Duodenal mucosa (tissue), 2 donors: ENCODE measurements around the gene UGP2.
"Not testable (repeated sequence)": the region's sequence is repeated elsewhere in the genome, so short reads cannot be mapped to it uniquely, and the experiment has no call there.

Experiments
- H3K27ac ChIP-seq: one replicate; pipeline ENCODE4 v1.7.0; 2013; ENCODE audit warnings: low read depth, low read length
- H3K27me3 ChIP-seq, 2 donors: one replicate each; pipeline ENCODE4 v1.7.0; 2013; ENCODE audit warnings: low read length in 2 of 2, control low read depth in 1 of 2; ENCODE audit not compliant: insufficient read depth in 2 of 2, control insufficient read depth in 1 of 2
- H3K36me3 ChIP-seq, 2 donors: one replicate each; pipeline ENCODE4 v1.7.0; 2013; ENCODE audit warnings: low read length in 2 of 2, control low read depth in 1 of 2; ENCODE audit not compliant: insufficient read depth in 2 of 2, control insufficient read depth in 1 of 2
- H3K4me1 ChIP-seq, 2 donors: one replicate each; pipeline ENCODE4 v1.7.0; 2013; ENCODE audit warnings: low read length in 2 of 2, control low read depth in 1 of 2; ENCODE audit not compliant: insufficient read depth in 2 of 2, control insufficient read depth in 1 of 2
- H3K4me3 ChIP-seq, 2 donors: one replicate each; pipeline ENCODE4 v1.7.0; 2013; ENCODE audit warnings: low read length in 2 of 2, low read depth in 1 of 2
- H3K9ac ChIP-seq, 2 donors: one replicate each; pipeline ENCODE4 v1.7.0; 2013; ENCODE audit warnings: low read length in 2 of 2, low read depth in 1 of 2
- H3K9me3 ChIP-seq, 2 donors: one replicate each; pipeline ENCODE4 v1.7.0; 2013; ENCODE audit warnings: low read length in 2 of 2, control low read depth in 1 of 2; ENCODE audit not compliant: control insufficient read depth in 1 of 2

The UGP2 gene

GRCh38 chr2:63841254-63842022 lies at the start of gene UGP2:
Gene UGP2 (plus strand): TSS chr2:63841896. CDS start chr2:63842186, 290 bp downstream.
- H3K27ac ChIP-seq: peak within 1 kb of the TSS; percentile 97
- no peaks in the 10 kb centered on the region for H3K9me3 ChIP-seq
- H3K36me3 ChIP-seq: no peaks in the 10 kb centered on the region
- H3K27me3 ChIP-seq: no peaks in the 10 kb centered on the region
- H3K4me1 ChIP-seq: peaks cover 27% of the 10 kb centered on the region in 2 donors
- peak within 1 kb of the TSS; percentile 86 to 90 for H3K4me3 ChIP-seq
- peak within 1 kb of the TSS; percentile 95 to 98 for H3K9ac ChIP-seq

- Histone ChIP-seq H3K9ac (no peak overlapping the region), H3K27me3 (no peaks in the 10 kb centered on the region), H3K27ac (no peak overlapping the region), H3K9me3 (no peaks in the 10 kb centered on the region), H3K4me1 (no peaks in the 10 kb centered on the region), H3K4me3 (no peak overlapping the region), H3K36me3 (no peaks in the 10 kb centered on the region)
Measured at GRCh38 chr2:63792530-63792929, 49.2 kb upstream of the UGP2 start.

- H3K9me3 ChIP-seq: no peaks in the 10 kb centered on the region
- no peak overlapping the region for H3K4me3 ChIP-seq
- H3K27me3 ChIP-seq: no peaks in the 10 kb centered on the region
- no peaks in the 10 kb centered on the region for H3K4me1 ChIP-seq
- no peak overlapping the region for H3K27ac ChIP-seq
- H3K36me3 ChIP-seq: no peaks in the 10 kb centered on the region
- H3K9ac ChIP-seq: no peak overlapping the region
Measured at GRCh38 chr2:63796366-63796765, 45.3 kb upstream of the UGP2 start.

GRCh38 chr2:63796796-63797195 lies 44.9 kb upstream of the UGP2 start:
- Histone ChIP-seq H3K4me3 (no peak overlapping the region), H3K9ac (no peak overlapping the region), H3K36me3 (no peaks in the 10 kb centered on the region), H3K4me1 (no peaks in the 10 kb centered on the region), H3K27ac (no peak overlapping the region), H3K9me3 (no peaks in the 10 kb centered on the region), H3K27me3 (no peaks in the 10 kb centered on the region)

- no peaks in the 10 kb centered on the region for H3K4me1 ChIP-seq
- no peak overlapping the region for H3K4me3 ChIP-seq
- no peaks in the 10 kb centered on the region for H3K36me3 ChIP-seq
- H3K9me3 ChIP-seq: no peaks in the 10 kb centered on the region
- H3K27me3 ChIP-seq: no peaks in the 10 kb centered on the region
- no peak overlapping the region for H3K27ac ChIP-seq
- no peak overlapping the region for H3K9ac ChIP-seq
Measured at GRCh38 chr2:63801455-63801854, 40.2 kb upstream of the UGP2 start.

GRCh38 chr2:63805412-63805811 lies 36.3 kb upstream of the UGP2 start:
- H3K27ac ChIP-seq: no peak overlapping the region

GRCh38 chr2:63808036-63808435 lies 33.7 kb upstream of the UGP2 start:
- not testable (repeated sequence) for H3K4me1 ChIP-seq, H3K4me3 ChIP-seq, H3K36me3 ChIP-seq, H3K9ac ChIP-seq, H3K9me3 ChIP-seq, H3K27me3 ChIP-seq, H3K27ac ChIP-seq

More at GRCh38 chr2:63805412-63805811, 36.3 kb upstream of the UGP2 start:
- Histone ChIP-seq H3K9ac (no peak overlapping the region), H3K27me3 (no peaks in the 10 kb centered on the region), H3K36me3 (no peaks in the 10 kb centered on the region), H3K4me3 (no peak overlapping the region), H3K9me3 (no peaks in the 10 kb centered on the region), H3K4me1 (no peaks in the 10 kb centered on the region)

- not testable (repeated sequence) for H3K4me3 ChIP-seq, H3K27ac ChIP-seq, H3K9ac ChIP-seq, H3K9me3 ChIP-seq, H3K27me3 ChIP-seq, H3K36me3 ChIP-seq, H3K4me1 ChIP-seq
Measured at GRCh38 chr2:63808911-63809310, 32.8 kb upstream of the UGP2 start.

GRCh38 chr2:63811063-63811462 lies 30.6 kb upstream of the UGP2 start:
- no peak overlapping the region for H3K27ac ChIP-seq
- H3K4me1 ChIP-seq: no peaks in the 10 kb centered on the region
- no peak overlapping the region for H3K9ac ChIP-seq
- no peaks in the 10 kb centered on the region for H3K9me3 ChIP-seq
- no peaks in the 10 kb centered on the region for H3K27me3 ChIP-seq
- H3K36me3 ChIP-seq: no peaks in the 10 kb centered on the region
- no peak overlapping the region for H3K4me3 ChIP-seq

- H3K9me3 ChIP-seq, H3K9ac ChIP-seq, H3K27me3 ChIP-seq, H3K36me3 ChIP-seq, H3K4me1 ChIP-seq, H3K27ac ChIP-seq, H3K4me3 ChIP-seq: not testable (repeated sequence)
Measured at GRCh38 chr2:63811870-63812269, 29.8 kb upstream of the UGP2 start.
